ENCODE measurements around the gene EDRF1. TPM values are rescaled to one million over a fixed set of nuclear protein-coding genes. Genes with fewer than 3 reads are reported as not detected.

EDRF1 gene
- total RNA-seq, 1 donor from 2014 or later: 47.4 TPM

- Mint-ChIP-seq H3K27ac (no peak overlapping the region), H3K36me3 (ENCODE audit: insufficient read depth) (peaks cover 45% of the 10 kb centered on the region), H3K4me1 (ENCODE audit: low read depth) (no peaks in the 10 kb centered on the region), H3K4me3 (ENCODE audit: low read depth) (no peak overlapping the region), H3K9me3 (ENCODE audit: low read depth) (no peaks in the 10 kb centered on the region), H3K27me3 (no peaks in the 10 kb centered on the region)
- no peak for DNase-seq (ENCODE audit: low spot score, unreplicated experiment)
- TF ChIP-seq CTCF (IDR thresholded peaks at IDR 0.05; ENCODE audit: unreplicated experiment): no peak
These were observed 18.7 kb downstream of the EDRF1 start for GRCh38 chr10:125738206-125738605.

GRCh38 chr10:125739994-125740679 is 20.6 kb downstream of the EDRF1 start:
- no peak for DNase-seq (ENCODE audit: low spot score, unreplicated experiment)
- Mint-ChIP-seq H3K27ac (no peak overlapping the region), H3K36me3 (ENCODE audit: insufficient read depth) (peaks cover 52% of the 10 kb centered on the region), H3K4me3 (ENCODE audit: low read depth) (no peak overlapping the region), H3K27me3 (no peaks in the 10 kb centered on the region), H3K9me3 (ENCODE audit: low read depth) (no peaks in the 10 kb centered on the region), H3K4me1 (ENCODE audit: low read depth) (no peaks in the 10 kb centered on the region)
- no peak for TF ChIP-seq CTCF (IDR thresholded peaks at IDR 0.05; ENCODE audit: unreplicated experiment)

GRCh38 chr10:125742465-125742864 is 23.0 kb downstream of the EDRF1 start:
- peaks cover 1% of the 10 kb centered on the region for H3K4me1 Mint-ChIP-seq (ENCODE audit: low read depth)
- H3K36me3 Mint-ChIP-seq (ENCODE audit: insufficient read depth): peaks cover 46% of the 10 kb centered on the region
- H3K4me3 Mint-ChIP-seq (ENCODE audit: low read depth): no peak overlapping the region
- no peaks in the 10 kb centered on the region for H3K9me3 Mint-ChIP-seq (ENCODE audit: low read depth)
- DNase-seq (ENCODE audit: low spot score, unreplicated experiment): no peak
- no peak overlapping the region for H3K27ac Mint-ChIP-seq
- H3K27me3 Mint-ChIP-seq: no peaks in the 10 kb centered on the region
- TF ChIP-seq CTCF (IDR thresholded peaks at IDR 0.05; ENCODE audit: unreplicated experiment): peak; percentile 29

GRCh38 chr10:125744909-125745308 is 25.4 kb downstream of the EDRF1 start:
- DNase-seq (ENCODE audit: low spot score, unreplicated experiment): no peak
- TF ChIP-seq CTCF (IDR thresholded peaks at IDR 0.05; ENCODE audit: unreplicated experiment): no peak
- Mint-ChIP-seq H3K4me1 (ENCODE audit: low read depth) (peaks cover 1% of the 10 kb centered on the region), H3K27me3 (no peaks in the 10 kb centered on the region), H3K36me3 (ENCODE audit: insufficient read depth) (peaks cover 44% of the 10 kb centered on the region), H3K9me3 (ENCODE audit: low read depth) (no peaks in the 10 kb centered on the region), H3K27ac (no peak overlapping the region), H3K4me3 (ENCODE audit: low read depth) (no peak overlapping the region)

- no peak for TF ChIP-seq CTCF (IDR thresholded peaks at IDR 0.05; ENCODE audit: unreplicated experiment)
- Mint-ChIP-seq H3K27me3 (no peaks in the 10 kb centered on the region), H3K27ac (no peak overlapping the region), H3K36me3 (ENCODE audit: insufficient read depth) (peaks cover 44% of the 10 kb centered on the region), H3K9me3 (ENCODE audit: low read depth) (no peaks in the 10 kb centered on the region), H3K4me1 (ENCODE audit: low read depth) (peaks cover 1% of the 10 kb centered on the region), H3K4me3 (ENCODE audit: low read depth) (no peak overlapping the region)
- no peak for DNase-seq (ENCODE audit: low spot score, unreplicated experiment)
These were observed 27.9 kb downstream of the EDRF1 start for GRCh38 chr10:125747417-125747816.
